ENCODE data around the gene GMPS.

DNA sequence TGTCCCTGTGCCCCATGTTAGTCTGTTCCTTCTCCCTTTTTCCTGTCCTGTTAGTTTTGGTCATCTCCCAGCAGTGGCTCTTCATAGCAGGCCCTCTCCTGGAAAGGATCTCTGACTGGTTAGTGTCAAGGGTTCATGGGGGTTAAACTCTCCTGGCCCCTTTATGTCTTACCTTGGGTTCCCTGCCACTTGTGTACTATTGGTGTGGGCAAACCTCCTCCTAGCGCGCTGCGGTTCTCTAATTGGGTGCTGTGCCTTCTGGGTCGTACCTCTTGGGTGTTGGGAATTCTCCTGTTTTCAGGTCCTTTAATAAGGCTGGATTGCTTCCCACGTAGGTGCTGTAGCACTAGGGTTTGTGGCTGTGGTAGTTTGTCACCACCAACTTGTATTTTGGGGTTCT, 18.8 kb downstream of the GMPS start:
- no peak for TF ChIP-seq CTCF (IDR thresholded peaks at IDR 0.05)
- no peak for TF ChIP-seq POLR2AphosphoS5 (IDR thresholded peaks at IDR 0.05; ENCODE audit: low read depth, low read length)
- no peak for TF ChIP-seq TCF7L2 (IDR thresholded peaks at IDR 0.05; ENCODE audit: low read depth, low read length)
- no peak for TF ChIP-seq REST (IDR thresholded peaks at IDR 0.05; ENCODE audit: insufficient read depth in 1 of 2, low read depth in 2 of 2, low read length in 1 of 2)
- TF ChIP-seq SIN3A (IDR thresholded peaks at IDR 0.05; ENCODE audit: borderline replicate concordance, insufficient read depth, low read depth, low read length), result no peak

All from Panc1 (cell line).